Activated CD4-positive, alpha-beta T cell treated with anti-CD3 and anti-CD28 coated beads, Interleukin-2, amount 10 ng/mL, durations not matched to agents 24 days and 14 days (primary cell): Measurements from ENCODE around the gene DEAF1. TPM values are rescaled to one million over a fixed set of nuclear protein-coding genes. Genes with fewer than 3 reads are reported as not detected.
"Not testable (repeated sequence)": the region's sequence is repeated elsewhere in the genome, so short reads cannot be mapped to it uniquely, and the experiment has no call there.

Source experiments
- DNase-seq: peaks from one replicate; pipeline ENCODE4 v3.0.0; 2022
- H3K27ac Mint-ChIP-seq: one replicate; pipeline ENCODE4 v1.8.0; 2022; ENCODE audit warnings: mild to moderate bottlenecking, mixed read lengths
- H3K27me3 Mint-ChIP-seq: one replicate; pipeline ENCODE4 v1.8.0; 2022; ENCODE audit warnings: mixed read lengths
- H3K36me3 Mint-ChIP-seq: one replicate; pipeline ENCODE4 v1.8.0; 2022; ENCODE audit warnings: low read depth, mild to moderate bottlenecking, mixed read lengths
- H3K4me1 Mint-ChIP-seq: one replicate; pipeline ENCODE4 v1.8.0; 2021; ENCODE audit warnings: mixed read lengths
- H3K4me3 Mint-ChIP-seq: one replicate; pipeline ENCODE4 v1.8.0; 2022; ENCODE audit warnings: mild to moderate bottlenecking, moderate library complexity, mixed read lengths
- H3K9me3 Mint-ChIP-seq: one replicate; pipeline ENCODE4 v1.8.0; 2021; ENCODE audit warnings: mixed read lengths
- intact Hi-C: fragments of 100-400 bp; cut with micrococcal nuclease; formaldehyde crosslinking; loops from one replicate; pipeline ENCODE4 v1.15.1; 2023
- total RNA-seq: library from RNA; stranded (reverse); gene quantifications from 2 replicates; pipeline ENCODE4 v1.2.3, GENCODE V29; 2022

Gene DEAF1
- total RNA-seq, 1 donor from 2014 or later, result 66.3 TPM

GRCh38 chr11:665704-666281 lies 29.2 kb downstream of the DEAF1 start:
- intact Hi-C loops, result no loop called here
- DNase-seq, result no peak
- Mint-ChIP-seq H3K9me3 (no peaks in the 10 kb centered on the region), H3K27ac (no peak overlapping the region), H3K4me3 (no peak overlapping the region), H3K4me1 (peaks cover 2% of the 10 kb centered on the region), H3K27me3 (no peaks in the 10 kb centered on the region), H3K36me3 (peaks cover 12% of the 10 kb centered on the region)

- Mint-ChIP-seq H3K27me3 (no peaks in the 10 kb centered on the region), H3K27ac (no peak overlapping the region), H3K9me3 (no peaks in the 10 kb centered on the region), H3K4me1 (peaks cover 2% of the 10 kb centered on the region), H3K4me3 (no peak overlapping the region), H3K36me3 (peaks cover 12% of the 10 kb centered on the region)
- DNase-seq, result no peak
- intact Hi-C loops, result no loop called here
Observed at GRCh38 chr11:665062-665703, 29.8 kb downstream of the DEAF1 start.

- intact Hi-C loops, result loop anchor here (1.0 kb wide), 1 partner anchor 61 kb away; no protein-coding TSS in a partner anchor
- Mint-ChIP-seq H3K9me3 (no peaks in the 10 kb centered on the region), H3K27ac (no peak overlapping the region), H3K27me3 (no peaks in the 10 kb centered on the region), H3K4me3 (no peak overlapping the region), H3K36me3 (peaks cover 11% of the 10 kb centered on the region), H3K4me1 (peaks cover 2% of the 10 kb centered on the region)
- DNase-seq, result peak; percentile 81
Observed at GRCh38 chr11:662689-663274, 32.2 kb downstream of the DEAF1 start.

DNA sequence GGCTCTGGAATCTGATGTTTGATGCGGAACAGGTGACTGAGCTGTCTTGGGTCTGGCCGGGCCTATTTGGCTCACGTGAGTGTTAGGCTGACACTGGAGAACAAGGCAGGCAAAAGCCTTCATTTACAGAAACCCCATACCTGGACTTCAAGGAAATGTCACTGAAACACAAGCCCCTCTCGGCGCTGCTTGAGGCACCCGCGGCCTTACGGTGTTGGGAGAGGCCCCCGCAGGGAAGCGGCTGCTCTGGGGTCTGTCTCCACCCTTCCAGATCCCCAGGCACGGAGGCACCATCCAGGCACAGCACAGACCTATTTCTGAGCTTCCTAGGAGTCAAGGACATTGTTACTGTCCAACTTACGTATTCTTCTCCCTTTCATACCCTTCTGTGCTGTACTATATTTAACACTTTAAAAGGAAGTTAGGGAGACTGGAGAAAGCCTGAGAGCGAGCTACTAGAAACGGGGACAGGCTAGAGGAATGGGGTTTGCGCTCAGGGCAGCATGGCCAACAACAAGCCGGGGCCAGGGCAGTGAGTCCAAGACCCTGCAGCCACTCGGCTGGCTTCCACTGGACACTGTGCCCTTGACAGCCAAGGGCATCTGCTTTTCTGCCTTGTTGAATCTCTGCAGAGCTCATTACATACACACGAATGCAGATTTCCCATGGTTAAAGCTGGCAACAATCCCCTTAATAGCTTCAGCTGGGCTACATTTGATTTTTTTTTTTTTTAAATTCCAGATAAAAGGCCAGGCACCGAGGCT lies 34.2 kb downstream of the DEAF1 start:
- intact Hi-C loops, result no loop called here
- H3K4me3 Mint-ChIP-seq, result no peak overlapping the region
- no peak overlapping the region for H3K27ac Mint-ChIP-seq
- peaks cover 12% of the 10 kb centered on the region for H3K36me3 Mint-ChIP-seq
- H3K9me3 Mint-ChIP-seq, result no peaks in the 10 kb centered on the region
- peaks cover 2% of the 10 kb centered on the region for H3K4me1 Mint-ChIP-seq
- no peaks in the 10 kb centered on the region for H3K27me3 Mint-ChIP-seq
- no peak for DNase-seq

GRCh38 chr11:660281-660680 lies 34.7 kb downstream of the DEAF1 start:
- no peak for DNase-seq
- no peaks in the 10 kb centered on the region for H3K27me3 Mint-ChIP-seq
- intact Hi-C loops, result no loop called here
- H3K9me3 Mint-ChIP-seq, result no peaks in the 10 kb centered on the region
- H3K4me3 Mint-ChIP-seq, result no peak overlapping the region
- peaks cover 12% of the 10 kb centered on the region for H3K36me3 Mint-ChIP-seq
- H3K4me1 Mint-ChIP-seq, result peaks cover 2% of the 10 kb centered on the region
- H3K27ac Mint-ChIP-seq, result no peak overlapping the region

- Mint-ChIP-seq H3K4me3 (no peak overlapping the region), H3K4me1 (peaks cover 2% of the 10 kb centered on the region), H3K27ac (no peak overlapping the region), H3K36me3 (peaks cover 14% of the 10 kb centered on the region), H3K9me3 (no peaks in the 10 kb centered on the region), H3K27me3 (no peaks in the 10 kb centered on the region)
- no peak for DNase-seq
- intact Hi-C loops, result no loop called here
Observed at GRCh38 chr11:659532-660085, 35.4 kb downstream of the DEAF1 start.

DNA sequence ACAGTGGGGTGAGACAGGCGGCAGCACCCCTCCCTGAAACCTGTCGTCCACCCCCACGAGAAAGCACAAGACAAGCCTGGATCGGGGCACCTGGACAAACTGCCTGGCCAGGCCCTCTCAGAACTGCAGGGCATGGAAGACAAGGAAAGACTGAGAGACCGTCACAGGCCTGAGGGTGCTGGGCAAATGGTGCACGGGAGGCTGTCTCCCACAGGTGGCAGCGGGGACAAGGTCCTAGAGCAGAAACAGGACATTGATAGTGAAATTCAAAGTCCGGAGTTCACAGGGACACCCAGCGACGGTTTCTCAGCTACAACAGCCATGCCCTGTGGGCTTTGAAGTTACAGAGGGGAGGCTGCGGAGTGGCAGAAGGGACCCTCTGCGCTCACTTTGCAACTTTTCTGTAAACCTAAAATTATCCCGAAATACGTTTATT lies 37.3 kb downstream of the DEAF1 start:
- H3K9me3 Mint-ChIP-seq, result no peaks in the 10 kb centered on the region
- no peaks in the 10 kb centered on the region for H3K27me3 Mint-ChIP-seq
- no peak overlapping the region for H3K27ac Mint-ChIP-seq
- H3K4me1 Mint-ChIP-seq, result peaks cover 2% of the 10 kb centered on the region
- no peak overlapping the region for H3K4me3 Mint-ChIP-seq
- no peak for DNase-seq
- peaks cover 16% of the 10 kb centered on the region for H3K36me3 Mint-ChIP-seq
- intact Hi-C loops, result no loop called here

DNA sequence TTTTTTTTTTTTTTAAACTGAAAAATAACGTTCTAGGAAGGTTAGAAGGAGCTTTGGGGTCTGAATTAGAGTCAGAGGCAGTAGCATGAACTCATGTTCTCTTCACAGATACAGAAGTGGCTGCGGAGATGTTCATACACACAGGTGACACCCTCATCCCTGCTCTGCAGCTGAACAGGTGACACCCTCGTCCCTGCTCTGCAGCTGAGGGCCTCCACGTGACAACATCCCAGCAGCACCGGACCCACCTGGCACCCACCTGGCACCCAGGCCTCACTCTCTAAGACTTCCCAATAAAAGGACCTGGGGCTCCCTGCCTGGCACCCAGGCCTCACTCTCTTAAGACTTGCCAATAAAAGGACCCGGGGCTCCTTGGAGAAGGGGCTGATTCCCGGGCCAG lies 38.2 kb downstream of the DEAF1 start:
- no peaks in the 10 kb centered on the region for H3K9me3 Mint-ChIP-seq
- H3K4me1 Mint-ChIP-seq, result no peaks in the 10 kb centered on the region
- intact Hi-C loops, result no loop called here
- H3K27ac Mint-ChIP-seq, result no peak overlapping the region
- no peaks in the 10 kb centered on the region for H3K27me3 Mint-ChIP-seq
- no peak for DNase-seq
- peaks cover 18% of the 10 kb centered on the region for H3K36me3 Mint-ChIP-seq
- H3K4me3 Mint-ChIP-seq, result no peak overlapping the region

DNA sequence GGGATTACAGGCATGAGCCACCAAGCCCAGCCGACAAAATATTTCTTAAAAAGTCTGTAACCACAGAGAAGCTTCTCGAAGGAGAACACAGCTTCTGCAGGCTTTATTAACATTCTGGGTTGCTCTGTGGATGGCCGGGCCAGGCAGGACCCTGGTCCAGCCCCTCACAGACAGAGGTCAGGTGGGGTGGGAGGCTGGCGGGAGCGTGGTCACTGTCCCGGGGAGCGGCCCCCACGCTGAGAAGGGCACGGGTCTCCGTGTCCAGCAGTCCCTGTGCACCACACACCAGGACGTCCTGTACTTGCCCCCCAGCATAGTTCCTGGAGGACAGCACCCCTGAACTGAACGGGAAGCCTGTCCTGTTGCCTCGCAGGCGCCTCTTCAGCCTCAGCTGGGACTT lies 38.6 kb downstream of the DEAF1 start:
- intact Hi-C loops, result no loop called here
- no peaks in the 10 kb centered on the region for H3K9me3 Mint-ChIP-seq
- no peaks in the 10 kb centered on the region for H3K4me1 Mint-ChIP-seq
- H3K36me3 Mint-ChIP-seq, result peaks cover 22% of the 10 kb centered on the region
- no peak for DNase-seq
- H3K4me3 Mint-ChIP-seq, result no peak overlapping the region
- H3K27ac Mint-ChIP-seq, result no peak overlapping the region
- no peaks in the 10 kb centered on the region for H3K27me3 Mint-ChIP-seq

DNA sequence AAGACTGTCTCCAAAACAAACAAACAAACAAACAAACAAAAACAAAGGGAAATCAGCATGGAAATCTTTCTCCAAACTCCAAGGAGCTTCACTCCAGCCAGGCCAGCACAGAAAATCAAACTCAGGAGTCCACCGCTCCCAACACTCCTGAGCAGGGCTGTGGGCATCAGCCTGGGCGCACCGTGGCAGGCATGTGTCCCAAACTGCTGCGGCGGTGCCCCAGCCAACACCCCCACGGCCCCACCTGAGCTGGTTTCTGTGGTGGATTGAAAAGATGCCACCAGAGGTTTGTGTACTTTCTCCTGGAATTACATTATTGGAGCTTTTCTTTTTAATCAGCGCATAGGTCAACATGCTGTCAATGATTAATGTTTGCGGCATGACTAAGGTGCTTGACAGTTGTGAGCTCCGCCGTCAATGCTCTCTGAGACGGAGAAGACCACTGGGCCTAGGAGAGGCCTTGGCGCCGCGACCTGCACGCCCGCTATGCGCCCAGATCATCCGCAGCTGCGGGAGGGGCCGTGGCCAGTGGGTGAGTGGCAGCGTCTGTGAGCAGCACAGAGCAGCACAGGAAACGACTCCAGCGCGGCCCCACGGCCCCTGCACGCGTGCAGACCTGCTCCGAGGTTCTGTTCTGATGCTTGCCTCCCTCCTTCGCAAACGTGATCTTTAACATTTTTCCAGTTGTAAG lies 39.8 kb downstream of the DEAF1 start:
- no peak overlapping the region for H3K4me3 Mint-ChIP-seq

DNA sequence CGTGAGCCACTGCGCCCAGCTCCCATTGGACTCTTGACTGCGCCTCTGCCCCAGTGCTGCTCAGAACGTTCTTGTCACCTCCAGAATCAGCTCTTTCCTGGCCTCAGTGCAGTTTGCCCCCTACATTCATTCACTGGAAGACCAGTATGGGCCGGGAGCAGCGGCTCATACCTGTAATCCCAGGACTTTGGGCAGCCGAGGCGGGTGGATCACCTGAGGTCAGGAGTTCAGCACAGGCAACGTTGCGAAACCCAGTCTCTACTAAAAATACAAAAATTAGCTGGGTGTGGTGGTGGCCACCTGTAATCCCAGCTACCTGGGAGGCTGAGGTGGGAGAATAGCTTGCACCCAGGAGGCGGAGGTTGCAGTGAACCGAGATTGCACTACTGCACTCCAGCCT lies 40.6 kb downstream of the DEAF1 start:
- H3K4me1 Mint-ChIP-seq, DNase-seq, H3K27ac Mint-ChIP-seq, H3K27me3 Mint-ChIP-seq, H3K9me3 Mint-ChIP-seq, H3K4me3 Mint-ChIP-seq, intact Hi-C loops: not testable (repeated sequence)
- H3K36me3 Mint-ChIP-seq, result peaks cover 28% of the 10 kb centered on the region

More for the DNA sequence above, 39.8 kb downstream of the DEAF1 start:
- no peak for DNase-seq
- no peaks in the 10 kb centered on the region for H3K4me1 Mint-ChIP-seq
- H3K27ac Mint-ChIP-seq, result no peak overlapping the region
- H3K36me3 Mint-ChIP-seq, result peaks cover 27% of the 10 kb centered on the region
- no peaks in the 10 kb centered on the region for H3K9me3 Mint-ChIP-seq
- H3K27me3 Mint-ChIP-seq, result no peaks in the 10 kb centered on the region
- intact Hi-C loops, result no loop called here

DNA sequence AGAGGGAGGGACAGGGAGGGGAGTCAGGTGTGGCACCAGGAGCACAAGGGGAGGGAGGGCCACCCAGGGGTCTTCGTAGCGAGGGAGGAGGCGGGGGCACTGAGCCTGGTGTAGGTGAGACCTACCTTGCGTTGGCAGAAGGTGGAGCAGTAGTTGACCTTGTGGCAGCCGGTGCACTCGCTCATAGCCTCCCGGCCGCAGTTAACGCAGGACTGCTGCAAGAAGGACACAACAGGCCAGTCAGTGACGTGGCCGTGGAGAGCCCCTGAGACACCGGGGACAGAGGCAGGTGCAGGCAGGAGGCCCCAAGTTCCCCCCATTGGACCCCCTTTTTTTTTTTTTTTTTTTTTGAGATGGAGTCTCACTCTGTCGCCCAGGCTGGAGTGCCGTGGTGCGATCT lies 41.2 kb downstream of the DEAF1 start:
- no peaks in the 10 kb centered on the region for H3K9me3 Mint-ChIP-seq
- no peak overlapping the region for H3K27ac Mint-ChIP-seq
- intact Hi-C loops, result no loop called here
- H3K27me3 Mint-ChIP-seq, result no peaks in the 10 kb centered on the region
- no peak overlapping the region for H3K4me3 Mint-ChIP-seq
- H3K4me1 Mint-ChIP-seq, result no peaks in the 10 kb centered on the region
- DNase-seq, result no peak
- H3K36me3 Mint-ChIP-seq, result peaks cover 28% of the 10 kb centered on the region

DNA sequence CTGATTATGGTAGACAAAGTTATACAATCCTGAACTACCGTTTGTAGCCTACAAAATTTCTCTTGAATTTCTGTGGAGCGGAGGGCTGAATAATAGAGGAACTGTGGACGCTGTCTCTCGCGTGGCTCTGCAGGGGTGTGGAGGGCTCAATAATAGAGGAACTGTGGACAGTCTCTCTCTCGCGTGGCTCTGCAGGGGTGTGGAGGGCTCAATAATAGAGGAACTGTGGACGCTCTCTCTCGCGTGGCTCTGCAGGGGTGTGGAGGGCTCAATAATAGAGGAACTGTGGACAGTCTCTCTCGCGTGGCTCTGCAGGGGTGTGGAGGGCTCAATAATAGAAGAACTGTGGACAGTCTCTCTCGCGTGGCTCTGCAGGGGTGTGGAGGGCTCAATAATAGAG lies 41.9 kb downstream of the DEAF1 start:
- intact Hi-C loops, DNase-seq, H3K27ac Mint-ChIP-seq, H3K4me3 Mint-ChIP-seq, H3K9me3 Mint-ChIP-seq, H3K27me3 Mint-ChIP-seq, H3K4me1 Mint-ChIP-seq: not testable (repeated sequence)
- peaks cover 28% of the 10 kb centered on the region for H3K36me3 Mint-ChIP-seq
